Ureter (tissue), 1 donor: ENCODE data around the gene CDHR1. TPM values are rescaled to one million over a fixed set of nuclear protein-coding genes. Genes with fewer than 3 reads are reported as not detected.
"Not testable (repeated sequence)": the region's sequence is repeated elsewhere in the genome, so short reads cannot be mapped to it uniquely, and the experiment has no call there.

Experiments
- DNase-seq: peaks from one replicate; pipeline ENCODE4 v3.0.0-alpha.2; 2020; ENCODE audit warnings: low spot score
- total RNA-seq: library from RNA; stranded (reverse); gene quantifications from one replicate; pipeline ENCODE4 v1.2.4, GENCODE V29; 2023
- donor health status: DM: yes; HTN: yes; CAD: no.

The CDHR1 gene
- total RNA-seq, 1 donor from 2014 or later, result 1.5 TPM

GRCh38 chr10:84173501-84173929 is 20.8 kb upstream of the CDHR1 start, which contains the start of gene GPR15LG:
TSS of gene GPR15LG (plus strand) at chr10:84173801. CDS start at chr10:84173852, 51 bp downstream.
- no peak for DNase-seq

- no peak for DNase-seq
Measured at GRCh38 chr10:84175436-84175835, 18.9 kb upstream of the CDHR1 start.

- DNase-seq, result peak; percentile 41
Measured at GRCh38 chr10:84176351-84176750, 18.0 kb upstream of the CDHR1 start.

GRCh38 chr10:84176836-84177474 is 17.4 kb upstream of the CDHR1 start:
- DNase-seq, result peak; percentile 5

- DNase-seq, result no peak
Measured at GRCh38 chr10:84177541-84178141, 16.7 kb upstream of the CDHR1 start.

- no peak for DNase-seq
Measured at GRCh38 chr10:84178160-84178609, 16.2 kb upstream of the CDHR1 start.

GRCh38 chr10:84179059-84179710 is 15.2 kb upstream of the CDHR1 start:
- peak; percentile 68 for DNase-seq

- DNase-seq, result not testable (repeated sequence)
Measured at GRCh38 chr10:84180386-84180785, 14.0 kb upstream of the CDHR1 start.

- DNase-seq, result no peak
Measured at GRCh38 chr10:84181631-84182030, 12.7 kb upstream of the CDHR1 start.

- DNase-seq, result no peak
Measured at GRCh38 chr10:84184517-84184916, 9.8 kb upstream of the CDHR1 start.

GRCh38 chr10:84185526-84186175 is 8.7 kb upstream of the CDHR1 start:
- no peak for DNase-seq

- no peak for DNase-seq
Measured at GRCh38 chr10:84188815-84189214, 5.5 kb upstream of the CDHR1 start.

- DNase-seq, result no peak
Measured at GRCh38 chr10:84190621-84191020, 3.7 kb upstream of the CDHR1 start.

GRCh38 chr10:84191106-84191505 is 3.2 kb upstream of the CDHR1 start:
- DNase-seq, result no peak

- no peak for DNase-seq
Measured at GRCh38 chr10:84193327-84193726, 1.0 kb upstream of the CDHR1 start.

- DNase-seq, result no peak
Measured at GRCh38 chr10:84193846-84194423, 402 bp upstream of the CDHR1 start.

- DNase-seq, result no peak
Measured at GRCh38 chr10:84195044-84195830, 900 bp downstream of the CDHR1 start.

- no peak for DNase-seq
Measured at GRCh38 chr10:84196083-84196482, 1.7 kb downstream of the CDHR1 start.

GRCh38 chr10:84196941-84197340 is 2.6 kb downstream of the CDHR1 start:
- no peak for DNase-seq

- DNase-seq, result no peak
Measured at GRCh38 chr10:84197643-84198042, 3.3 kb downstream of the CDHR1 start.

GRCh38 chr10:84198206-84198915 is 4.0 kb downstream of the CDHR1 start:
- DNase-seq, result no peak
